Parathyroid adenoma (tissue), 2 donors: Measurements from ENCODE around the gene GPR21.

Experiments used
- H2AFZ ChIP-seq: fragments of 300-600 bp; sonication (generic); one replicate; pipeline ENCODE4 v1.7.0; 2017; ENCODE audit warnings: antibody characterized with exemption, mild to moderate bottlenecking
- H3K27ac ChIP-seq: fragments of 300-600 bp; sonication (generic); one replicate; pipeline ENCODE4 v1.7.0; 2017
- H3K27me3 ChIP-seq: fragments of 300-600 bp; sonication (generic); one replicate; pipeline ENCODE4 v1.7.0; 2017; ENCODE audit warnings: low read length; ENCODE audit not compliant: control insufficient read depth, insufficient read depth
- H3K36me3 ChIP-seq: fragments of 300-600 bp; sonication (generic); one replicate; pipeline ENCODE4 v1.7.0; 2017; ENCODE audit warnings: low read length; ENCODE audit not compliant: control insufficient read depth, insufficient read depth
- H3K4me1 ChIP-seq: fragments of 300-600 bp; sonication (generic); one replicate; pipeline ENCODE4 v1.7.0; 2017; ENCODE audit warnings: control low read depth
- H3K4me2 ChIP-seq: fragments of 300-600 bp; sonication (generic); one replicate; pipeline ENCODE4 v1.7.0; 2017; ENCODE audit warnings: low read length
- H3K4me3 ChIP-seq: fragments of 300-600 bp; sonication (generic); one replicate; pipeline ENCODE4 v1.7.0; 2017; ENCODE audit warnings: low read depth, low read length
- H3K79me2 ChIP-seq: fragments of 300-600 bp; sonication (generic); one replicate; pipeline ENCODE4 v1.7.0; 2017; ENCODE audit warnings: control low read depth
- H3K9ac ChIP-seq: fragments of 300-600 bp; sonication (generic); one replicate; pipeline ENCODE4 v1.7.0; 2017; ENCODE audit warnings: mild to moderate bottlenecking
- H3K9me3 ChIP-seq: fragments of 300-600 bp; sonication (generic); one replicate; pipeline ENCODE4 v1.7.0; 2017; ENCODE audit warnings: low read length; ENCODE audit not compliant: control insufficient read depth
- TF ChIP-seq, protein P1 (sequence below): fragments of 300-600 bp; sonication (generic); IDR thresholded peaks from one replicate; pipeline ENCODE4 v1.7.0; 2017; ENCODE audit warnings: antibody characterized with exemption, mild to moderate bottlenecking
- donor health status: primary hyperparathyroidism.

GPR21 gene

GRCh38 chr9:123073991-123074422 lies 40.5 kb downstream of the GPR21 start:
- no peak overlapping the region for H3K9ac ChIP-seq
- no peak overlapping the region for H3K4me3 ChIP-seq
- H3K4me1 ChIP-seq, result no peaks in the 10 kb centered on the region
- no peaks in the 10 kb centered on the region for H3K9me3 ChIP-seq
- H3K79me2 ChIP-seq, result no peaks in the 10 kb centered on the region
- H3K27ac ChIP-seq, result no peak overlapping the region
- TF ChIP-seq, protein P1, sequence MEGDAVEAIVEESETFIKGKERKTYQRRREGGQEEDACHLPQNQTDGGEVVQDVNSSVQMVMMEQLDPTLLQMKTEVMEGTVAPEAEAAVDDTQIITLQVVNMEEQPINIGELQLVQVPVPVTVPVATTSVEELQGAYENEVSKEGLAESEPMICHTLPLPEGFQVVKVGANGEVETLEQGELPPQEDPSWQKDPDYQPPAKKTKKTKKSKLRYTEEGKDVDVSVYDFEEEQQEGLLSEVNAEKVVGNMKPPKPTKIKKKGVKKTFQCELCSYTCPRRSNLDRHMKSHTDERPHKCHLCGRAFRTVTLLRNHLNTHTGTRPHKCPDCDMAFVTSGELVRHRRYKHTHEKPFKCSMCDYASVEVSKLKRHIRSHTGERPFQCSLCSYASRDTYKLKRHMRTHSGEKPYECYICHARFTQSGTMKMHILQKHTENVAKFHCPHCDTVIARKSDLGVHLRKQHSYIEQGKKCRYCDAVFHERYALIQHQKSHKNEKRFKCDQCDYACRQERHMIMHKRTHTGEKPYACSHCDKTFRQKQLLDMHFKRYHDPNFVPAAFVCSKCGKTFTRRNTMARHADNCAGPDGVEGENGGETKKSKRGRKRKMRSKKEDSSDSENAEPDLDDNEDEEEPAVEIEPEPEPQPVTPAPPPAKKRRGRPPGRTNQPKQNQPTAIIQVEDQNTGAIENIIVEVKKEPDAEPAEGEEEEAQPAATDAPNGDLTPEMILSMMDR, result no peak
- no peaks in the 10 kb centered on the region for H3K27me3 ChIP-seq
- no peaks in the 10 kb centered on the region for H3K36me3 ChIP-seq
- H3K4me2 ChIP-seq, result no peak overlapping the region
- no peak overlapping the region for H2AFZ ChIP-seq

DNA sequence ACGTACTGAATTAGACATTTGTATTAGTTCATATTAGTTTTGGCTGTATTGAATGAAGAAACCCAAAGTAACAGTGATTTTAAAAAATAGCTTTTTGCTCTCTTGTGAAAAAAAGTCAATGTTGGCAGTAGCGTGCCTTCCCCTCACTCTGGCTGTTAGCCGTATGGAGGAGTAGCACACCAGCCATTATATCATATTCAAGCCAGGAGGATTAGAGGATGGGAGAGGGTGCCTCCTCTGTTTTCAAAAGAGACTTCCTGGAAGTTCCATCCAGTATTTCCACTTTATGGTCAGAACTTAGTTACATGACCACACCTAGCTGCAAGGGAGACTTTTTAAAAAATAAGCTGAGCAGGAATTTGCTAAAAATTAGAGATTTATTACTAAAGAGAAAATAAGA lies 41.2 kb downstream of the GPR21 start:
- Histone ChIP-seq H3K36me3 (no peaks in the 10 kb centered on the region), H3K4me1 (no peaks in the 10 kb centered on the region), H3K9me3 (no peaks in the 10 kb centered on the region), H2AFZ (no peak overlapping the region), H3K27me3 (no peaks in the 10 kb centered on the region), H3K79me2 (no peaks in the 10 kb centered on the region), H3K9ac (no peak overlapping the region), H3K27ac (no peak overlapping the region), H3K4me2 (no peak overlapping the region), H3K4me3 (no peak overlapping the region)
- TF ChIP-seq, protein P1, result no peak

GRCh38 chr9:123080444-123080843 lies 47.0 kb downstream of the GPR21 start:
- no peaks in the 10 kb centered on the region for H3K4me1 ChIP-seq

DNA sequence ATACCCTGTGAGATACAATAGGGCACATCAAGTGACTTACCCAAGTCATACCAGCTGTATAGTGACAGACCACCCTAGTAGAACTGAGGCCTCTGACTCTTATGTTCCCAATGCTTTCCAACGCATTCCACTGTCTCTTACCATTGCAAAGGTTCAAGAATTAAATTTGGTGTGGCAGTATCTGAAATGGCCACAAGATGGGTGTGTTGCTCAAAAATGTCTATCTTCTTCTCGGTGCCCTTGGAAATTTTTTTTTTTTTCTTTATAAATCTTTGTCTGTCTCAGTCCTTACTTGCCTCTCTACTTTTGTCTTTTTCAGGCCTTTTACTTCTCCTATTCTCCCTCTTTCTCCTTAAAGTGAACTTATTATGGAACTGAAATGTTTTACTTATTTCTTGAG lies 48.4 kb downstream of the GPR21 start:
- H3K4me3 ChIP-seq, result no peak overlapping the region
- H3K4me1 ChIP-seq, result no peaks in the 10 kb centered on the region
- H3K27me3 ChIP-seq, result no peaks in the 10 kb centered on the region
- H3K9me3 ChIP-seq, result no peaks in the 10 kb centered on the region
- H3K79me2 ChIP-seq, result no peaks in the 10 kb centered on the region
- H2AFZ ChIP-seq, result no peak overlapping the region
- no peaks in the 10 kb centered on the region for H3K36me3 ChIP-seq
- no peak overlapping the region for H3K27ac ChIP-seq
- H3K9ac ChIP-seq, result no peak overlapping the region
- TF ChIP-seq, protein P1, result peak; percentile 45
- H3K4me2 ChIP-seq, result no peak overlapping the region

More at GRCh38 chr9:123080444-123080843, 47.0 kb downstream of the GPR21 start:
- no peak overlapping the region for H2AFZ ChIP-seq
- no peak overlapping the region for H3K27ac ChIP-seq
- H3K79me2 ChIP-seq, result no peaks in the 10 kb centered on the region
- no peaks in the 10 kb centered on the region for H3K36me3 ChIP-seq
- no peak overlapping the region for H3K9ac ChIP-seq
- no peak overlapping the region for H3K4me2 ChIP-seq
- H3K4me3 ChIP-seq, result no peak overlapping the region
- no peaks in the 10 kb centered on the region for H3K27me3 ChIP-seq
- H3K9me3 ChIP-seq, result no peaks in the 10 kb centered on the region
- TF ChIP-seq, protein P1, result no peak

DNA sequence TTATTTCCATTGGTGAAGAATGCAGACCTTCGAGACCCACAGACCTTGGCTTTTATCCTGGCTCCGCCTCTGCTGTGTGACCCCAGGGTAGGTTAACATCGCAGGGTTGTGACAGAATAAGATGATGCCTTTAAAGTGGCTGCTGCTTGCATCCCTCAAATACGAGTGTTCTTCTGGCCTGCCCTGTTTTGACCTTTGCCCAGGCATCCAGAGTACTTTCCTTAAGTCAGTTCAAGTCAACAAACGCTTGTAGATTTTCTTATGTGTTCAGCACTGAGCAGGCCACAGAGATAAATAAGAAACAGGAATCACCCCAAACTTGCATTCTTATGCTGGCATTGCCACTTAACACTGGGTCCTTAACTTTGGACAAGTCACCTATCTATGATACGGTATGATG lies 50.2 kb downstream of the GPR21 start:
- Histone ChIP-seq H3K9ac (no peak overlapping the region), H3K36me3 (no peaks in the 10 kb centered on the region), H3K4me3 (no peak overlapping the region), H3K4me1 (no peaks in the 10 kb centered on the region), H3K4me2 (no peak overlapping the region), H3K9me3 (no peaks in the 10 kb centered on the region), H3K27me3 (no peaks in the 10 kb centered on the region), H3K27ac (no peak overlapping the region), H3K79me2 (no peaks in the 10 kb centered on the region), H2AFZ (no peak overlapping the region)
- TF ChIP-seq, protein P1, result no peak
